Uterus (tissue), 4 donors: ENCODE measurements around the gene KRTAP12-1. TPM values are rescaled to one million over a fixed set of nuclear protein-coding genes. Genes with fewer than 3 reads are reported as not detected.

Experiments
- DNase-seq, 2 donors: peaks; one replicate each; pipeline ENCODE4 v3.0.0-alpha.2; 2019 to 2020
- H3K27ac ChIP-seq, 2 donors: fragments of 200-600 bp; sonication (generic); 1 replicate in 1 of 2; 2 replicates in 1 of 2; pipeline ENCODE4 v1.5.1; 2016 to 2018
- H3K27me3 ChIP-seq, 2 donors: fragments of 200-600 bp; sonication (generic); one replicate each; pipeline ENCODE4 v1.5.1; 2018 to 2019; ENCODE audit warnings: control low read depth in 1 of 2
- H3K36me3 ChIP-seq, 2 donors: fragments of 200-600 bp; sonication (generic); one replicate each; pipeline ENCODE4 v1.5.1; 2019; ENCODE audit warnings: control low read depth in 1 of 2
- H3K4me1 ChIP-seq, 2 donors: fragments of 200-600 bp; sonication (generic); one replicate each; pipeline ENCODE4 v1.5.1; 2018 to 2019; ENCODE audit warnings: control low read depth in 1 of 2
- H3K4me3 ChIP-seq, 2 donors: fragments of 200-600 bp; sonication (generic); 1 replicate in 1 of 2; 2 replicates in 1 of 2; pipeline ENCODE4 v1.5.1; 2018 to 2019; ENCODE audit warnings: mild to moderate bottlenecking in 1 of 2
- H3K9me3 ChIP-seq, 2 donors: fragments of 200-600 bp; sonication (generic); one replicate each; pipeline ENCODE4 v1.5.1; 2019; ENCODE audit warnings: control low read depth in 1 of 2
- CTCF ChIP-seq, 4 experiments: fragments of 200-600 bp in 2 of 4; fragments of 450-650 bp in 2 of 4; sonication (generic) in 2 of 4; IDR thresholded peaks; one replicate each; pipeline ENCODE4 v1.5.1; 2016 to 2019; ENCODE audit warnings: antibody characterized with exemption in 4 of 4, mild to moderate bottlenecking in 2 of 4, moderate library complexity in 1 of 4
- POLR2A ChIP-seq, 2 donors: fragments of 450-650 bp; IDR thresholded peaks; one replicate each; pipeline ENCODE4 v1.6.1; 2016; ENCODE audit warnings: antibody characterized with exemption in 2 of 2, mild to moderate bottlenecking in 1 of 2, moderate library complexity in 1 of 2
- intact Hi-C: fragments of 100-400 bp; cut with DNase I; formaldehyde crosslinking; loops from one replicate; pipeline ENCODE4 v1.15.1; 2023; ENCODE audit warnings: low total_unique reads
- total RNA-seq, 4 donors: library from RNA; depleted of rRNA in 3 of 4; stranded (reverse); fragments of >200 nt in 3 of 4; gene quantifications; one replicate each; pipeline versions ENCODE4 v1.1.0 to v1.2.4, GENCODE V29; 2014 to 2023
- donor health status: DM: yes; HTN: yes; CAD: no.

KRTAP12-1 gene
- total RNA-seq, 4 donors from 2014 or later, result 1.5 TPM; not detected in 3

GRCh38 chr21:44716984-44717383 lies 35.0 kb upstream of the KRTAP12-1 start:
- TF ChIP-seq CTCF (IDR thresholded peaks at IDR 0.05) (no peak), POLR2A (IDR thresholded peaks at IDR 0.05) (no peak)
- H3K27ac ChIP-seq, result no peak overlapping the region
- H3K9me3 ChIP-seq, result no peaks in the 10 kb centered on the region
- H3K27me3 ChIP-seq, result peaks cover 0 to 10% of the 10 kb centered on the region in 2 donors
- DNase-seq, result no peak
- H3K4me3 ChIP-seq, result no peak overlapping the region
- intact Hi-C loops, result no loop called here
- H3K36me3 ChIP-seq, result no peaks in the 10 kb centered on the region
- H3K4me1 ChIP-seq, result no peaks in the 10 kb centered on the region

GRCh38 chr21:44714905-44715304 lies 32.9 kb upstream of the KRTAP12-1 start:
- DNase-seq, result no peak
- no peak overlapping the region for H3K4me3 ChIP-seq
- no peaks in the 10 kb centered on the region for H3K9me3 ChIP-seq
- TF ChIP-seq POLR2A (IDR thresholded peaks at IDR 0.05), result no peak
- no peak for TF ChIP-seq CTCF (IDR thresholded peaks at IDR 0.05)
- no peaks in the 10 kb centered on the region for H3K36me3 ChIP-seq
- no peaks in the 10 kb centered on the region for H3K4me1 ChIP-seq
- H3K27me3 ChIP-seq, result peaks cover 0 to 21% of the 10 kb centered on the region in 2 donors
- H3K27ac ChIP-seq, result no peak overlapping the region
- intact Hi-C loops, result no loop called here

GRCh38 chr21:44713846-44714245 lies 31.9 kb upstream of the KRTAP12-1 start:
- no peaks in the 10 kb centered on the region for H3K4me1 ChIP-seq
- H3K4me3 ChIP-seq, result no peak overlapping the region
- peak in 1 of 2 donors; percentile 5 for DNase-seq
- no peaks in the 10 kb centered on the region for H3K9me3 ChIP-seq
- no peak for TF ChIP-seq POLR2A (IDR thresholded peaks at IDR 0.05)
- H3K27ac ChIP-seq, result no peak overlapping the region
- H3K36me3 ChIP-seq, result no peaks in the 10 kb centered on the region
- intact Hi-C loops, result no loop called here
- peaks cover 0 to 32% of the 10 kb centered on the region in 2 donors for H3K27me3 ChIP-seq

- Histone ChIP-seq H3K27ac (no peak overlapping the region), H3K4me3 (no peak overlapping the region), H3K9me3 (no peaks in the 10 kb centered on the region), H3K36me3 (no peaks in the 10 kb centered on the region), H3K4me1 (no peaks in the 10 kb centered on the region), H3K27me3 (peaks cover 0 to 35% of the 10 kb centered on the region in 2 donors)
- no peak for TF ChIP-seq POLR2A (IDR thresholded peaks at IDR 0.05)
- TF ChIP-seq CTCF (IDR thresholded peaks at IDR 0.05), result no peak
- intact Hi-C loops, result no loop called here
- DNase-seq, result peak in 1 of 2 donors; percentile 2
Measured at GRCh38 chr21:44713130-44713529, 31.2 kb upstream of the KRTAP12-1 start.

- peaks cover 0 to 39% of the 10 kb centered on the region in 2 donors for H3K27me3 ChIP-seq
- no peaks in the 10 kb centered on the region for H3K9me3 ChIP-seq
- no peaks in the 10 kb centered on the region for H3K4me1 ChIP-seq
- no peak overlapping the region for H3K4me3 ChIP-seq
- H3K36me3 ChIP-seq, result no peaks in the 10 kb centered on the region
- intact Hi-C loops, result no loop called here
- peak in 1 of 2 donors; percentile 4 for DNase-seq
- TF ChIP-seq CTCF (IDR thresholded peaks at IDR 0.05) (no peak), POLR2A (IDR thresholded peaks at IDR 0.05) (no peak)
- H3K27ac ChIP-seq, result no peak overlapping the region
Measured at GRCh38 chr21:44712203-44713028, 30.5 kb upstream of the KRTAP12-1 start.
